ENCODE data around the gene LARGE1. TPM values are rescaled to one million over a fixed set of nuclear protein-coding genes. Genes with fewer than 3 reads are reported as not detected.

Gene LARGE1
- total and polyA plus RNA-seq, 9 of the 15 experiments (the other 6 are each of a cell fraction or from before 2014, with no cell fraction given), result 0.01 to 0.66 (median 0.14) TPM; not detected in 2

GRCh38 chr22:33575041-33575440 lies 345.2 kb downstream of the LARGE1 start:
- TF ChIP-seq ZBTB17 (CRISPR knock-in tag; IDR thresholded peaks at IDR 0.05), result no peak
- no peak for TF ChIP-seq BRCA1 (IDR thresholded peaks at IDR 0.05)
- no peak for TF ChIP-seq BRCA1 (CRISPR knock-in tag; IDR thresholded peaks at IDR 0.05)
- TF ChIP-seq SOX6 (IDR thresholded peaks at IDR 0.05), result no peak
- TF ChIP-seq ZNF23 (CRISPR knock-in tag; IDR thresholded peaks at IDR 0.05), result no peak
- no peak for TF ChIP-seq GATAD2B (IDR thresholded peaks at IDR 0.05; ENCODE audit: borderline replicate concordance)
- no peak for TF ChIP-seq ZNF766 (CRISPR knock-in tag; conservative IDR thresholded peaks at IDR 0.05)
- TF ChIP-seq POLR3G (IDR thresholded peaks at IDR 0.05; ENCODE audit: extremely low read depth, insufficient read length, insufficient replicate concordance), result no peak
- no peak for TF ChIP-seq DMBX1 (CRISPR knock-in tag; IDR thresholded peaks at IDR 0.05; ENCODE audit: borderline replicate concordance)
- TF ChIP-seq XRCC3 (IDR thresholded peaks at IDR 0.05), result no peak
- Histone ChIP-seq H3K9ac (ENCODE audit: insufficient read depth in 1 of 2, low read depth in 2 of 2, low read length in 2 of 2) (no peak overlapping the region), H3K36me3 (ENCODE audit: control insufficient read depth, insufficient read depth, low read length) (no peaks in the 10 kb centered on the region), H3K9me1 (ENCODE audit: control insufficient read depth, insufficient read depth, low read length) (no peaks in the 10 kb centered on the region), H3K4me3 (no peak overlapping the region), H2AFZ (ENCODE audit: low read depth, low read length) (no peak overlapping the region), H3K4me2 (ENCODE audit: insufficient read depth, low read length) (no peak overlapping the region), H3K4me1 (replicated peaks in 1 of 2; ENCODE audit: control insufficient read depth in 2 of 2, insufficient read depth in 2 of 2, low read length in 2 of 2) (no peaks in the 10 kb centered on the region), H4K20me1 (replicated peaks; ENCODE audit: control insufficient read depth, insufficient read depth, low read length) (no peaks in the 10 kb centered on the region), H3K79me2 (ENCODE audit: control insufficient read depth, insufficient read depth, low read length) (no peaks in the 10 kb centered on the region), H3K27ac (ENCODE audit: extremely low read depth, low read depth, low read length) (no peak overlapping the region), H3K27me3 (ENCODE audit: control insufficient read depth in 2 of 2, insufficient read depth in 2 of 2, low read length in 2 of 2) (no peaks in the 10 kb centered on the region), H3K9me3 (replicated peaks; ENCODE audit: control insufficient read depth, insufficient read depth, low read depth, low read length) (no peaks in the 10 kb centered on the region)
- CTCF ChIA-PET (ENCODE audit: low intra/inter-chr PET ratio), result no interaction called here
- intact Hi-C loops (cut with micrococcal nuclease), result loop anchor here (5.0 to 10.0 kb wide), 2 partner anchors 60 to 273 kb away; no protein-coding TSS in a partner anchor
- in situ Hi-C loops (cut with MboI), result no loop called here
- ATAC-seq (no peak), DNase-seq (ENCODE audit: extremely low read depth in 1 of 4, low spot score in 3 of 4) (no peak), FAIRE-seq (no peak)
- WGBS (ENCODE audit: insufficient coverage, low coverage, missing lambda C conversion rate), result 0% methylated on average over 2 of the region's 2 CpGs
- POLR2A ChIA-PET, result no interaction called here
- no TSS peak for BruUV-seq (replicated peaks)

Measured in K562 (cell line).